MM.1S (cell line): ENCODE data around the gene IL22RA1.

Source experiments
- DNase-seq: peaks from one replicate; pipeline ENCODE4 v3.0.0-alpha.2; 2015
- H2AFZ ChIP-seq: fragments of 300-600 bp; sonication (generic); 2 replicates; pipeline ENCODE4 v1.6.0; 2016; ENCODE audit warnings: antibody characterized with exemption, low read length
- H3F3A ChIP-seq: fragments of 300-600 bp; sonication (generic); 2 replicates; pipeline ENCODE4 v1.6.1; 2016; ENCODE audit warnings: mild to moderate bottlenecking, antibody characterized with exemption, low read length, moderate library complexity, mixed read lengths; ENCODE audit not compliant: insufficient read depth
- H3K27ac ChIP-seq: fragments of 300-600 bp; sonication (generic); 2 replicates; pipeline ENCODE4 v1.5.1; 2016; ENCODE audit warnings: mild to moderate bottlenecking, low read length
- H3K27me3 ChIP-seq: fragments of 300-600 bp; sonication (generic); replicated peaks from 2 replicates; pipeline ENCODE4 v1.6.0; 2016; ENCODE audit warnings: low read length; ENCODE audit not compliant: insufficient read depth
- H3K36me3 ChIP-seq: fragments of 300-600 bp; sonication (generic); replicated peaks from 2 replicates; pipeline ENCODE4 v1.6.1; 2016; ENCODE audit warnings: mild to moderate bottlenecking, low read length, mixed read lengths; ENCODE audit not compliant: insufficient read depth
- H3K4me1 ChIP-seq: fragments of 300-600 bp; sonication (generic); 2 replicates; pipeline ENCODE4 v1.6.1; 2016; ENCODE audit warnings: low read length, mixed read lengths
- H3K4me2 ChIP-seq: fragments of 300-600 bp; sonication (generic); 2 replicates; pipeline ENCODE4 v1.6.0; 2016; ENCODE audit warnings: low read depth, low read length
- H3K4me3 ChIP-seq: fragments of 300-600 bp; sonication (generic); 2 replicates; pipeline ENCODE4 v1.5.1; 2016; ENCODE audit warnings: low read length, mixed read lengths
- H3K79me2 ChIP-seq: fragments of 300-600 bp; sonication (generic); 2 replicates; pipeline ENCODE4 v1.6.1; 2016; ENCODE audit warnings: mixed run types, low read length, mixed read lengths
- H3K9ac ChIP-seq: fragments of 300-600 bp; sonication (generic); 2 replicates; pipeline ENCODE4 v1.6.1; 2016; ENCODE audit warnings: low read length, mixed read lengths
- H3K9me2 ChIP-seq: fragments of 300-600 bp; sonication (generic); replicated peaks from 2 replicates; pipeline ENCODE4 v1.6.1; 2016; ENCODE audit warnings: mild to moderate bottlenecking, low read length, mixed read lengths; ENCODE audit not compliant: insufficient read depth
- H3K9me3 ChIP-seq: fragments of 300-600 bp; sonication (generic); replicated peaks from 2 replicates; pipeline ENCODE4 v1.6.1; 2016; ENCODE audit warnings: mild to moderate bottlenecking, low read length, mixed read lengths; ENCODE audit not compliant: insufficient read depth
- H4K20me1 ChIP-seq: fragments of 300-600 bp; sonication (generic); 2 replicates; pipeline ENCODE4 v1.6.1; 2016; ENCODE audit warnings: mild to moderate bottlenecking, low read length, moderate library complexity, mixed read lengths; ENCODE audit not compliant: insufficient read depth
- EZH2 ChIP-seq: fragments of 300-600 bp; sonication (generic); optimal IDR thresholded peaks from 2 replicates; pipeline ENCODE3; 2017; ENCODE audit warnings: low read depth, mild to moderate bottlenecking, antibody characterized with exemption, low read length, mixed read lengths
- EZH2phosphoT487 ChIP-seq: fragments of 300-600 bp; sonication (generic); IDR thresholded peaks from 2 replicates; pipeline ENCODE4 v1.6.1; 2018; ENCODE audit warnings: antibody characterized with exemption, low read length
- TF ChIP-seq, protein P1 (sequence below): fragments of 300-600 bp; sonication (generic); IDR thresholded peaks from 2 replicates; pipeline ENCODE4 v1.5.1; 2016; ENCODE audit warnings: antibody characterized with exemption, low read length, mixed read lengths

Gene IL22RA1

DNA sequence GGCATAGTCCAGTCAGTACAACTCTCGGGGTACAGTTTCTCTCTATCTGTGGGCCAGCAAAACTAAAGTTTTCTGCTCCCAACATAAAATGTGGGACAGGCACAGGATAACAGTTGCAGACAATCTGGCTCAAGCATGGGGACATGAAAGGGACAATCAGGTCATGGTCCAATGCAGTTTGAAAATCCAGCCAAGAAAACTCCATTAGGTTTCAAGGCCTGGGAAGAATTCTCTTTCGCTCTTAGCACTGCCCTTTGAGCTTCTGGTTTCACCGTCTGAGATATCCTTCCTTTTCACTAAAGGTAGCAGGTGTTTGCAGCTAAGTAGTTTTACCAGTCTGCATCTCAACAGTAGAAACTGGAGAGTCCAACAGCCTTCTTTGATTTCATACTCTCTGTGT, 21.1 kb upstream of the IL22RA1 start:
- peaks cover 3% of the 10 kb centered on the region for H3K36me3 ChIP-seq
- no peaks in the 10 kb centered on the region for H3K9me2 ChIP-seq
- no peak overlapping the region for H2AFZ ChIP-seq
- H4K20me1 ChIP-seq: no peaks in the 10 kb centered on the region
- H3F3A ChIP-seq: no peaks in the 10 kb centered on the region; the same call in 1 of the 2 replicates
- H3K79me2 ChIP-seq: peaks cover 8% of the 10 kb centered on the region
- no peak overlapping the region for H3K4me3 ChIP-seq
- no peak for DNase-seq
- no peak overlapping the region for H3K4me2 ChIP-seq
- no peaks in the 10 kb centered on the region for H3K4me1 ChIP-seq
- H3K9ac ChIP-seq: no peak overlapping the region
- H3K27me3 ChIP-seq: no peaks in the 10 kb centered on the region
- no peak overlapping the region for H3K27ac ChIP-seq
- no peak for TF ChIP-seq EZH2
- TF ChIP-seq, protein P1, sequence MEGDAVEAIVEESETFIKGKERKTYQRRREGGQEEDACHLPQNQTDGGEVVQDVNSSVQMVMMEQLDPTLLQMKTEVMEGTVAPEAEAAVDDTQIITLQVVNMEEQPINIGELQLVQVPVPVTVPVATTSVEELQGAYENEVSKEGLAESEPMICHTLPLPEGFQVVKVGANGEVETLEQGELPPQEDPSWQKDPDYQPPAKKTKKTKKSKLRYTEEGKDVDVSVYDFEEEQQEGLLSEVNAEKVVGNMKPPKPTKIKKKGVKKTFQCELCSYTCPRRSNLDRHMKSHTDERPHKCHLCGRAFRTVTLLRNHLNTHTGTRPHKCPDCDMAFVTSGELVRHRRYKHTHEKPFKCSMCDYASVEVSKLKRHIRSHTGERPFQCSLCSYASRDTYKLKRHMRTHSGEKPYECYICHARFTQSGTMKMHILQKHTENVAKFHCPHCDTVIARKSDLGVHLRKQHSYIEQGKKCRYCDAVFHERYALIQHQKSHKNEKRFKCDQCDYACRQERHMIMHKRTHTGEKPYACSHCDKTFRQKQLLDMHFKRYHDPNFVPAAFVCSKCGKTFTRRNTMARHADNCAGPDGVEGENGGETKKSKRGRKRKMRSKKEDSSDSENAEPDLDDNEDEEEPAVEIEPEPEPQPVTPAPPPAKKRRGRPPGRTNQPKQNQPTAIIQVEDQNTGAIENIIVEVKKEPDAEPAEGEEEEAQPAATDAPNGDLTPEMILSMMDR: no peak
- H3K9me3 ChIP-seq: no peaks in the 10 kb centered on the region

DNA sequence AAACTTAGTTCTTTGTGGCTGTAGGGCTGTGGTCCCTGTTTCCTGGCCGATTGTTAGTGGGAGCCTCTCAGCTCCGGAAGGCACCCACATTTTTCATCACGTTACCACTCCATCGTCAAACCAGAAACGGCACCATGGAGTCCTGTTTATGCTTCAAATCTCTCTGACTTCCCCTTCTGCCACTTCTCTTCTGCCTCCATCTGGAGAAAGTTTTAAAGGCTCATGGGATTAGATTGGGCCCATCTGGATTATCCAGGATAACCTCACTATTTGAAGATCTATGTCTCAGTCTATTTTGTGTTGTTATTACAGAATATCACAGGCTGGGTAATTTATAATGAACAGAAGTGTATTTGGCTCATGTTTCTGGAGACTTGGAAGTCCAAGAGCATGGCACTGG, 19.3 kb upstream of the IL22RA1 start:
- no peak overlapping the region for H3K4me2 ChIP-seq
- 0 out of 2 replicates have a peak, but pooled peaks cover 4% of the 10 kb centered on the region for H3K79me2 ChIP-seq
- no peak overlapping the region for H3K9ac ChIP-seq
- no peaks in the 10 kb centered on the region for H3K4me1 ChIP-seq
- TF ChIP-seq, protein P1: no peak
- TF ChIP-seq EZH2 (no peak), EZH2phosphoT487 (no peak)
- no peak for DNase-seq
- no peak overlapping the region for H3K4me3 ChIP-seq
- H3K27ac ChIP-seq: no peak overlapping the region
- no peaks in the 10 kb centered on the region for H3K9me2 ChIP-seq
- H3K9me3 ChIP-seq: no peaks in the 10 kb centered on the region
- no peaks in the 10 kb centered on the region for H3K27me3 ChIP-seq
- H4K20me1 ChIP-seq: no peaks in the 10 kb centered on the region
- H2AFZ ChIP-seq: no peak overlapping the region
- H3K36me3 ChIP-seq: peaks cover 10% of the 10 kb centered on the region; the same call in 1 of the 2 replicates
- H3F3A ChIP-seq: no peaks in the 10 kb centered on the region; the same call in 1 of the 2 replicates

DNA sequence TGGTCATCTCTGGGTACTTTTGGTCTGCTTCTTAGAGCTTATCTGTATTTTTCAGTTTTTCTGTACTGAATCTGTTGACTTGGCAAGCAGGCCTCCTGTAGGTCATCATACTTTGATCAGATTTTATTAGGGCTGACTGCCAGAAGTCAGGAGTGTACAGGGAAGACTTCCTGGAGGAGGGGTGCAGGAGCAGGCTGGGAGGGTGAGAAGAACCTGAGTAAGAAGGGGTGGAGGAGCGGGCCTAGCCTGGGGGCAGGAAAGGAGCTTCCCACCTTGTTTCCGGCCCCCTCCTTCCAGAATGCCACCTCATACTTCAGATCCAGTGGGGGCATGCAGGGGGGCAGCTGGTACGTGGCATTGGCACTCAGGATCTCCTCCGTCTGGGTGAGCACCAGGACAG, 18.3 kb upstream of the IL22RA1 start:
- H3K9ac ChIP-seq: no peak overlapping the region
- peaks cover 3% of the 10 kb centered on the region; the same call in 1 of the 2 replicates for H3F3A ChIP-seq
- no peaks in the 10 kb centered on the region for H3K27me3 ChIP-seq
- H3K4me3 ChIP-seq: no peak overlapping the region
- H3K9me3 ChIP-seq: no peaks in the 10 kb centered on the region
- H3K9me2 ChIP-seq: no peaks in the 10 kb centered on the region
- H3K4me1 ChIP-seq: no peaks in the 10 kb centered on the region
- TF ChIP-seq, protein P1: no peak
- TF ChIP-seq EZH2phosphoT487 (no peak), EZH2 (no peak)
- DNase-seq: no peak
- H2AFZ ChIP-seq: no peak overlapping the region
- no peak overlapping the region for H3K4me2 ChIP-seq
- H3K36me3 ChIP-seq: peaks cover 11% of the 10 kb centered on the region; the same call in 1 of the 2 replicates
- H3K79me2 ChIP-seq: no peaks in the 10 kb centered on the region
- H3K27ac ChIP-seq: no peak overlapping the region
- no peaks in the 10 kb centered on the region for H4K20me1 ChIP-seq
